NOMO-1 (cell line): ENCODE data around the gene MTAP.

ENCODE experiments used
- DNase-seq, 2 experiments: peaks; one replicate each; lab custom pipeline; 2025; ENCODE audit not compliant: unreplicated experiment in 2 of 2; lab: John Stamatoyannopoulos, UW

MTAP gene

DNA sequence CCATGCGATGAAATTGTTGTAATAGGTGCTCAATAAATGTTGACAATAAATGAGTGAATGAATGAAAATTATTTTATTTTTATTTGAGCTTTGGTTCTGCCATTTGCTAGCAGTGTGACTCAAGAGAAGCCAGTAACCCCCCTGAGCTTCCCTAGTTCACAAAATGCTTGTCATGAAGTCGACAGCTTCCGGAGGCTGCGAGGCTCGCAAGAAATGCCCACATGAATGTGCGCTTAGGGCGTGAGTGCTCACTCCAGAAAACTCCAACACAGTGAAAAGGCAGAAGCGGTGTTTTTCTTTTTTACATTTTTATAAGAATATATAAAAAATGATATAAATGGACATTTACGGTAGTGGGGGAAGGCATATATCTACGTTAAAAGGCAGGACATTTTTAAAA, 165.3 kb downstream of the MTAP start:
- DNase-seq = no peak

DNA sequence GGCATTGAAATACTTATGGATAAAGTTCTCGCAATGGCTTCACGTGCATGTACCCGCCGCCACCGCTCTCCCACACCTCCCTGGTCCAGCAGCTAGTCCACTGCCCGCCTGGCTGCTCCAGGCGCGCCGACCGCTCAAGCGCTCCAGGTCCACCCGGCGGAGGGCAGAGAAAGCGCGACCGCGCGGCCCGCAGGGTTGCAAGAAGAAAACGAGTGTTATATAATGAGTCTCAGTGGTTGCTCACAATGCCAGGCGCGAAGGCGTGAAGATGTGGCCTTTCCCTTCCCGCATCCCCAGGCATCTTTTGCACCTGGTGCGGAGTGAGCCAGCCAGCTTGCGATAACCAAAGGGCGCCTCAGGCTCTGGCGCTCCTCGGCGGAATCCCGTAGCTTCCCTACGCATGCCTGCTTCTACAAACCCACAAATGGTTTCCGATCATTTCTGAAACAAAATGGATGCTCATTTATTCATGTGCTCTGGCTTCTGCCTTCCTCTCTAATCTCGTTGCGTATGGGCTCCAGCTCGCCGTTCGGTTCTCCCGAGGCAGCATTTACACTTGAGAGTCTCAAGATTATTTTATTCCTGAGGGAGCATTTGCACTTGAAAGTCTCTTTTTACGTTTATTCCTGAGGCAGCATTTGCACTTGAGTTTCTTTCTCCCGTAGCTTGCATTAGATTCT, 166.0 kb downstream of the MTAP start:
- no peak for DNase-seq

DNA sequence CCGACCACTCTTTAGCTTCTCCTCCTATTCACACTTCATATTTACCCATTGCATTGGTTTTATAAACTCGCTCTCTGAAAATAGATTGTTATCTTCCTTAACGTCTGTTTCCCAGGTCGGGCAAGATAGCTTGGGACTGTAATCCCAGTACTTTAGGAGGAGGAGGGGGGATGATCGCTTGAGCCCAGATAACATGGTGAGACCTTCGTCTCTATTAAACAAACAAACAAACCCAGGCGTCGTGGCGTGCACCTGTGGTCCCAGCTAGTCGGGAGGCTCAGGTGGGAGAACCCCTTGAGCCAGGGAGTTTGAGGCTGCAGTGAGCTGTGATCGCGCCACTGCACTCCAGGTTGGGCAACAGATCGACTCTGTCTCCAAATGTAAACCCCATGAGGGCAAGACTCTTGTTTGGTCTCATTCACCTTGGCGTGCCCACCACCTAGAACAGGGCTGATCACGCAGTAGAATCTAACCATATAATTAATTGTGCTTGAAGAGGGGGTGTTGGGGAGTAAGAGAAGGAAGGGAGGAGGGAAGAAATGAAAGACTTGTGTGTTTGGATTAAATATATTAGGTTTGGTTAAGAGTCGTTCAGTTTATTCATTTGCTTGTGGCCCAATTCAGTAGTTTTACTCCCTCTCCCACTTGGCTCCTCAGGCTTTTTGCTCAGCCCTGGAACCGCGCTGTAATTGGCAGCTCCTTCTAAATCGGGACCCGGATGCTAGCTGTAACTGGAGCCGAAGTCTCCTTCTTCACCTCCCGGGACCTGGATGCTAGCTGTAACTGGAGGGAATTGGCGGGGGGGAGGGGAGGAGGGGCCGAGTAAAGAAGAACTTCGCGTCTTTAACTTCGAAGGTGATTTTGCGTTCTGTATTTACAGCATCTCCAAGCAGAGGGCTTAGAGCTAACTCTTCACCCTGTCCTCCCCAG, 166.8 kb downstream of the MTAP start:
- DNase-seq = no peak

DNA sequence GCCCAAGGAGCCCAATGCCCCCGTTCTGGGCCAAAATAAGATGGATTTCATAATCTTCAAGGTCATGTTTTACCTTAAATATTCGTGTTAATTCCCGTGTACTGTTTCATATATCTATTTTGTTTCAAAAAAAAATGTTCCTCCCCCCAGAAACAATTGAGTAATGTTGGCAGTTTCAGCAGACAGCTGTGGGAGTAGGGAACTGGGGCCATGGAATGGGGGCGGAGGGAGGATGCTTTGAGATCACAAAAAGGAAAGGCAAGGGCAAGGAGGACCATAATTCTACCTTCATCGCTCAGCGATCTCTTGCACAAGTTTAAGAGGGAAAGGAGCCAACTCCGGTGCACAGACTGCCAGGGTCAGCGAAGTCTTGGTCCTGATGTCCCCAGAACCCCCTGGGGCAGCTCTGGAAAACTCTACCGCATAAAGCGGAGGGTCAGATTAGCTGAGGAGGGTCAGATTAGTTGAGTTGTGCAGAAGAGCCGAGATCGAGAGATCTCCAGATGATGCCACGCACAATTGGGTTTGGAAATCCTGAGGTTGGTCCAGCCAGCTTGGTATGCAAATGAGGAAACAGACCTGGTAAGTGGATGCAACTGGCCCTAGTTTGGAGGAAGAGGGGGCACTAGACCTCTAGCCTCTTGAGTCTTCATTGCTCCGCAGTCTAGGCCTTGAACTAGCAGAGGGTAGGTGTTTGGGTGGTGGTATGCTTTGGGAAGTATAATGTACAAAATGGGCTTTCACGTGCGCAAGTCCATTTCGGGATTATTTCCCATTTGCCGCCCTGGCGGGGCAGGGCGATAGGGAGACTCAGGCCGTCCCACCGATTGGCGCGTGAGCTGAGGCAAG, 167.7 kb downstream of the MTAP start:
- no peak for DNase-seq

DNA sequence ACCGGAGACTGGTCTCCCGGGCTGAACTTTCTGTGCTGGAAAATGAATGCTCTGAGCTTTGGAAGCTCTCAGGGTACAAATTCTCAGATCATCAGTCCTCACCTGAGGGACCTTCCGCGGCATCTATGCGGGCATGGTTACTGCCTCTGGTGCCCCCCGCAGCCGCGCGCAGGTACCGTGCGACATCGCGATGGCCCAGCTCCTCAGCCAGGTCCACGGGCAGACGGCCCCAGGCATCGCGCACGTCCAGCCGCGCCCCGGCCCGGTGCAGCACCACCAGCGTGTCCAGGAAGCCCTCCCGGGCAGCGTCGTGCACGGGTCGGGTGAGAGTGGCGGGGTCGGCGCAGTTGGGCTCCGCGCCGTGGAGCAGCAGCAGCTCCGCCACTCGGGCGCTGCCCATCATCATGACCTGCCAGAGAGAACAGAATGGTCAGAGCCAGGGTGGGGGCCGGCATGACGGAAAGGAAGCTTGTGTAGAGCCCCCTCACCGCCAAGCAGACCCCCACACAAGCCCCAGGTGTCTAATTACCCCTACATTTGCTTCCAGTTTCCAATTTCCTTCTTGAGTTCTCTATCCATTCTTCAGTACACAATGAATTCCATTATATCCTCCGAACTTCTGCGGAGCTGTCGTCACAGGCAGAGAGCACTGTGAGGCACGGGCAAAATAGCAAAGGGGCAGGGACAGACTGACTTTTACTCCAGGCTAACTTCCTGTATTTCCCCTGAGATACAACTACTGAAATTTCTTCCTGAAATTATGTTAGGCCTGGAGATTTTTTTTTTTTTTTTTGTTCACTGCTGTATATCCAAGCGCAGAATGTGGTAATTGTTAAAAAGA, 168.6 kb downstream of the MTAP start:
- no peak for DNase-seq

DNA sequence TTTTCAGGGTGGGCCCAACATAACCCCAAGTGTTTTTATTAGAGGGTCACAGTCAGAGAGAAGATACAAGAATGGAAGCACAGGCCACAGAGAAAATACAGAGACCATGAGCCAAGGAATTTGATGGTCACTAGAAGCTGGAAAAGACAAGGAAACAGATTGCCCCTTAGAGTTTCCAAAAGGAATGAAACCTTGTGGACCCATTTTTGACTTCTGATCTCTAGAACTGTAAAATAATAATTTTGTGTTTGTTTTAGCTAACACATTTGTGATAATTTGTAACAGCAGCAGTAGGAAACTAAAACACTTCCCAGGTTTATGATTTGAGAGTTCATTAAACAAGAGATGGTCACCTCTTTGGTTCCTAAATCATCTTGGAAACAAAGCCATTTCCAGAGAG, 169.9 kb downstream of the MTAP start:
- no peak for DNase-seq

DNA sequence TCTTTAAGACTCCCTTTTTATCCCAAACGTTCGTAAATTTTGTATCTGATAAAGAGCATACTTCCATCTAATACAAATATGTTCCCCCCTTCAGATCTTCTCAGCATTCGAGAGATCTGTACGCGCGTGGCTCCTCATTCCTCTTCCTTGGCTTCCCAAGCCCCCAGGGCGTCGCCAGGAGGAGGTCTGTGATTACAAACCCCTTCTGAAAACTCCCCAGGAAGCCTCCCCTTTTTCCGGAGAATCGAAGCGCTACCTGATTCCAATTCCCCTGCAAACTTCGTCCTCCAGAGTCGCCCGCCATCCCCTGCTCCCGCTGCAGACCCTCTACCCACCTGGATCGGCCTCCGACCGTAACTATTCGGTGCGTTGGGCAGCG, 171.9 kb downstream of the MTAP start:
- DNase-seq = no peak

DNA sequence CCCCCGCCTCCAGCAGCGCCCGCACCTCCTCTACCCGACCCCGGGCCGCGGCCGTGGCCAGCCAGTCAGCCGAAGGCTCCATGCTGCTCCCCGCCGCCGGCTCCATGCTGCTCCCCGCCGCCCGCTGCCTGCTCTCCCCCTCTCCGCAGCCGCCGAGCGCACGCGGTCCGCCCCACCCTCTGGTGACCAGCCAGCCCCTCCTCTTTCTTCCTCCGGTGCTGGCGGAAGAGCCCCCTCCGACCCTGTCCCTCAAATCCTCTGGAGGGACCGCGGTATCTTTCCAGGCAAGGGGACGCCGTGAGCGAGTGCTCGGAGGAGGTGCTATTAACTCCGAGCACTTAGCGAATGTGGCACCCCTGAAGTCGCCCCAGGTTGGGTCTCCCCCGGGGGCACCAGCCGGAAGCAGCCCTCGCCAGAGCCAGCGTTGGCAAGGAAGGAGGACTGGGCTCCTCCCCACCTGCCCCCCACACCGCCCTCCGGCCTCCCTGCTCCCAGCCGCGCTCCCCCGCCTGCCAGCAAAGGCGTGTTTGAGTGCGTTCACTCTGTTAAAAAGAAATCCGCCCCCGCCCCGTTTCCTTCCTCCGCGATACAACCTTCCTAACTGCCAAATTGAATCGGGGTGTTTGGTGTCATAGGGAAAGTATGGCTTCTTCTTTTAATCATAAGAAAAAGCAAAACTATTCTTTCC, 172.4 kb downstream of the MTAP start:
- DNase-seq = no peak

DNA sequence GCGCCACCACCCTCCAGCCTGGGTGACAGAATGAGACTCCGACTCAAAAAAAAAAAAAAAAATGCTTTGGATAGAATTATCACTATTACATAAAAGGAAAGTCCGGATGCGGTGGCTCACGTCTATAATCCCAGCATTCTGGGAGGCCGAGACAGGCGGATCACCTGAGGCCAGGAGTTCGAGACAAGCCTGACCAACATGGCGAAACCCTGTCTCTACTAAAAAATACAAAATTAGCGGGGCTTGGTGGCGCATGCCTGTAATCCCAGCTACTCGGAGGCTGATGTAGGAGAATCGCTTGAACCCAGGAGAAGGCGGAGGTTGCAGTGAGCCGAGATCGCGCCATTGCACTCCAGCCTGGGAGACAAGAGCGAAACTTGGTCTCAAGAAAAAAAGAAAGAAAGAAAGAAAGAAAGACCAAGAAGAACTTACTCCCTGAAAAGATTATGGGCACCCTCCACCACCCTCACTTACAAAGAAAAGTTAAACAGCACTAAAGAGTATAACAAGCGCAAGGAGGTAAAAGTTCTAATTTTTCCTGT, 174.0 kb downstream of the MTAP start:
- DNase-seq = no peak

DNA sequence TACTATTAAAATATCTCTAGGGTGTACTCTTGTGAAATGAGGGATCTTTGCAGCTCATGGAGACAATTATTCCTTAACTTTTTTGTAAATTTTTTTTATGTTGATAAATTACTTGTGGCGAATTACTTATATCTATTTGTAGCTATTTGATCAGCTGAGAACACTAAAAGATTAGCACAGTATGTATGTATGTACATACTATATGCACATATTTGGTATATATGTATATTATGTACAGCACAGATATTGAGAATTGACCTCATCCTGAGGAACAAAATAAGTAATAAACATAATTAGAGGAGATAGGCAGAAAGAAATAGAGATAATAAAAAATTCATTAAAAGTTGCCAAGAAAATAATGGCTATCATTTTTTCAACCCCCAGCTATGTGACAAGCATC, 180.0 kb downstream of the MTAP start:
- no peak for DNase-seq

DNA sequence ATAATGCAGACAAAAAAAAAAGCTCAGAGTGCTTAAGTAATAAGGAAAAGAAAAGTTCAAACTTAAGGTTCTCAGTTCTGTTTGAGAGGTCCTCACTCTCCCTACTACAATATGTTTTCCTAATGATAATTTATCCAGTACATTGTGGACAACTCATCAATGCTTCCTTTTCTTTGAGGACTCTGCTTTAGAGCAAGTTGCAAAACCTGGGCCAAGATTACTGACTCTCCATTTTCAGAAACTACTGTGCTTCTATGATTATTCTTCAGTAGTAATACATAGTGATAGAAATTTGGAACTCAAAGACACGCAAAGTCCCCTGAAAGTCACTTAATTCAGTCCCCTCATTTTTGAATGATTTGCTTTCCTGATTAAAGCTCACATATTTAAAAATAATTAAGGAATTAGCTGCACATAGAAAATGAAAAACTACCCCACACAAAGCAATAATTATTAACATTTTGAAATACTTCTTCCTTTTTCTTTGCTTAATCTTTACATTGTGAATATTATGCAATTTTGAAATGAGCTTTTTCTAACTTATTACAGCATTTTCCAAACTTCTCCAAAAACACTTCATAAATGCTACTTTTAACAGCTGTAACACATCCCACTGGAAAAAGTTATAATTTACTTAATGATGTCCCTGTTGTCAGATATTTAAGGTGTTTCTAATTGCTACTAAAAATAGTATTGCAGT, 180.6 kb downstream of the MTAP start:
- DNase-seq = no peak

DNA sequence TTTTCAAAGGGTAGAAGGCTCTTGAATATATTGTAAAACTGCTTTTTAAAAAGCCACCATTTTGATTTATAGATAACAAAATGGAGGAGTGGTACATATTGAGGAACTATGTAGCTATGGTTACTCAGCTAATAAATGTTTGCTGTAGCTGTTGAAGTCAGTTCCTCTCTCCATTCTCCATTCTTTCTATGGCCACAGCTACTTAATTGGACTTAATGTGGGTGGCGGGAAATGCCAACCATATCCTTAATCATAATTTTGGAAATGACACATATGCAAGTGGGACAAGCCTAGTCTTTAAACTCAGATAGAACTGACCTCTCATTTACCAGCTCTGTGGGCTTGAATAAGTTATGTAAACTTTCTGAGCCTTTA, 181.1 kb downstream of the MTAP start:
- DNase-seq = no peak

DNA sequence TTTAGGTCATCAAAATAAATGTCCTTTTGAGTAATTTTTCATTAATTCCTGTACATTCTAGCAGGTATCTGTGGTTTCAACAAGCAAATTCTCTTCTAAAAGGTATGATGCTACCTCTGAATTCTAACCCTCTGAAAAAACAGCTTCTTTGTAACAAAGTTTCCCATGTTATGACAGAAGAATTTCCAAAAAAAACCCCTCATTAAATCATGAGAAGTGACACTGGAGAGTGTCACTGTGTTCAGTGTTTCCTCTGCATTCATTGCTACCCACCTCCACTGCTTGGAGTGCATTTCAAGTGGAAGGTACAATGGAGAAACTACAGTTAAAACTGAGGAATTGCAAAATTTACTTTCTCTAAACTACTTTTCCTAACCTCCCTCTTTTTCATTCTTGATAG, 181.7 kb downstream of the MTAP start:
- DNase-seq = no peak

DNA sequence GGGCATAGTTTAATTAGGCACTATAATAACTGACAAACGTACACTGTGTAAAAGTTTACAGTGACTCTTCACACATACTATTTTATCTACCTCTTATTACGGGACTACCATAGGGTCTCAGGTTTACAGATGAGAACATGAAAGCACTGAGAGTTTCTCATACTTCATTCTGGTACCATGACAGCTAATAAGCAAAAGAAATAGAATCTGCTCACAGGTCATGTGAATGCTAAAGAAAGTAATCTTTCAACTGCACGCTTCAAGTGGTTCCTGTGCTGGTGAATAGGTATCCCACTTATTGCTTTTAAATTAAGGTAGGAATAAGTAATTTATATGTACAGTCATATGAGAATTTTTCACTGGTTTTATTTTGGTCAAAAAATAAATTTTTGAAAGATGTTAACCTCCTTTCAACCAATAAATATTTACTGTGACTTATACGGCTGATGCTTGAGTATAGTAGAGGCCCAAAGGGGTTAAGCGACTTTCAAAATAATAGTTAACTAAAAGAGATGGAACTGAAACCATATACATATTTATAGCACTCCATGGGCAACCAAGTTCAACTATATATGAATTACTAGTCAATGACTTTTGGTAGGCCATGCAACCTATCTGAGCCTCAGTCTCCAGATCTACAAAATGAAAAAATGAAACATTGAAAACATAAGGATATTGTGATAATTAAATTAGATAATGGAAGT, 183.7 kb downstream of the MTAP start:
- DNase-seq = no peak
